Epidermal melanocyte (primary cell): ENCODE results near the gene MAPKAPK2.

ENCODE experiments used
- DNase-seq: peaks from one replicate; pipeline ENCODE4 v3.0.0; 2011; ENCODE audit warnings: low spot score; ENCODE audit not compliant: insufficient read length

Gene MAPKAPK2

GRCh38 chr1:206702260-206702659 lies 17.6 kb downstream of the MAPKAPK2 start:
- DNase-seq = no peak

DNA sequence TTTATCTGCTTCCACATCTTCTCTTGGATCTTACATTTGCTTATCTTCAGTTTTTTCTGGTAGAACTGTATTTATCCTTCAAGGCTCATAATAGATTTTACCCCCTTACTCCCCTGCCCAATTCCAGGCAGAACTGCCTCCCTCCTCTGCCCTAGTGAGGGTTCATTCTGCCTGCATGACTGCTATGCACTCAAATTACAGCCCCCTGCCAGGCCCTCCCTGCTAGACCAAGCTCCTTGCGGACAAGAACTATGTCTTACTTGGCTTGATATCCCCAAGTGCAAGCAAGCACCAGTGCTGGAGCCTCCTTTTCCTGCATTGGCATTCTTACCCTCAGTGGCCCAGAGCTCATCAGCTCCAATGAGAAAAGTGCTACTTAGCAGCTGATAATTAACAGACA lies 18.1 kb downstream of the MAPKAPK2 start:
- DNase-seq = no peak

DNA sequence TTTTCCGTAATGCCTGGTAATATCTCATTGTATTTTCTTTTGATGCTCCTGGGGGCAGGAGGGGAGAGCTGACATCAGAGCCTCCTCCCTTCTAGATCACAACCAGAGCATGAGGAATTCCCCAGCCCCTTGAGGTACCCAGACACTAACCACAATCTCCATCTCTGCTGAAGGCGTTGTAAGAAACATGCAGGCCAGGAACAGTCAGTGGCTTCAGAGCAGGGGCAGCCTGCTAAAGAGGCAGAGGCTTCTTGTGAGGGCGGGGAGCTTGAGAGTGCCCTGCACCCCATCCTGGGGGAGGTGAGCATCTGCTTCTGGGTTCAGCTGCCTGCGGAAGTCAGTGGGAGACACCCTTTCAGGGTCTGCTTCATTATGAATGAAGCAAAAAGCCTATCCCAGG lies 19.0 kb downstream of the MAPKAPK2 start:
- no peak for DNase-seq

GRCh38 chr1:206704226-206704625 lies 19.5 kb downstream of the MAPKAPK2 start:
- DNase-seq = no peak

GRCh38 chr1:206705191-206705590 lies 20.5 kb downstream of the MAPKAPK2 start:
- DNase-seq = peak; percentile 54

- no peak for DNase-seq
Measured at GRCh38 chr1:206705726-206706297, 21.1 kb downstream of the MAPKAPK2 start.

GRCh38 chr1:206706298-206706791 lies 21.6 kb downstream of the MAPKAPK2 start:
- DNase-seq = no peak

DNA sequence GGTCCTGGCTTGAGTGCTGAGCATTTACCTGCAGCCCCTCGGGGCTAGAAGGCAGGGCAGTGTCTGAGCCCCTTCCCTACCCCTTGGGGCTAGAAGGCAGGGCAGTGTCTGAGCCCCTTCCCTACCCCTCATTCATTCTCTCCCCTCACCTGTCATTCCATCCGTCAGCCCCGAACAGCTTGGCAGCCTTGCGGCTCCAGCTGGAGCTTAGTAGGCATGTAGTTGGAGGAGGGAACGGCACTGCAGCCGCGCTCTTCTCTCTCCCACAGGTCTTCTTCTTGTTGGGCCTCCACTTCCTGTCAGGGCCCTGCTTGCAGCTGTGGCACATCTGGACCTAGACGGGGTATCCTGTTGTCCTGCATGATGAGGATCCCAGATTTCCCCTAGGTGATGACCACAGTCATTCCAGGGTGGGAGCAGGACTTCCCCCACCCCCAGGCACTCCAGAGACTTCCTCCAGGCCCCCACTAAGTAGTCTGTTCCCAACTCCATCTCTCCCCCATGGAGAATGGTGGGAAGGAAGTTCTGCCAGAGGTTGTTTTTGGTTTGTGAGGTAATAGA lies 22.2 kb downstream of the MAPKAPK2 start:
- DNase-seq = no peak

DNA sequence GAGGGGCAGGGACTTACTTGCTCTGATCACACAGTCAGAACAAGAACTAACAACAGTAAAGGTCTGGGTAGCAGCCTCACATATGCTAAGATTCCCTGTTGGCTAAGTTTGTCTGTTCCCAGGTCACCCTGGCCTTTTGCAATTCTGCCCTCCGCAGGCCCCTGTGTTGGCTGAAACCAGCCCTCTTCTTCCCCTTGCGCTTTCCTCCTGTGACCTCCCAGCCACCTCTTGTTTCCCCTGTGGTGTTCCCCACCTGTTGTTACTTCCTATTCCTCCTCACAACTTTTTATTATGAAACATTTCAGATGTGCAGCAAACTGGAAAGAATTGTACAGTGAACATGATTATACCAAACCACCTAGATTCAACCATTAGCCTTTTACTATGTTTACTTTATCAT lies 23.4 kb downstream of the MAPKAPK2 start:
- DNase-seq = no peak

DNA sequence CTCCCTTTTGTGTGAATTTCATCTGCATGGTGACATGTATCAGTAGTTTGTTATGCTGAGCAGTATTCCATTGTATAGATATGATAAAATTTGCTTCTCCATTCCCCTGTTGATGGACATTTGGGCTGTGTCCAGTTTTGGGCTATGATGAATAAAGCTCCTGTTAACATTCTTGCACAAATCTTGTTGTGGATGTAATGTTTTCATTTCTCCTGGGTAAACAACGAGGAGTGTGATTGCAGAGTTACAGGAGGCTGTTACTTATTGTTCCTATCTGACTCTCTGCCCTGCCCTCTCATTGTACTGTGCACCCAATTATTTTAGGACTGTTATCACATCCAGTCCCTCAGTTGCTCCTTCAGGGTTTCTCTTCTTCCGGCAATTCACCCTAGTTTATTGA lies 24.2 kb downstream of the MAPKAPK2 start:
- DNase-seq = no peak

DNA sequence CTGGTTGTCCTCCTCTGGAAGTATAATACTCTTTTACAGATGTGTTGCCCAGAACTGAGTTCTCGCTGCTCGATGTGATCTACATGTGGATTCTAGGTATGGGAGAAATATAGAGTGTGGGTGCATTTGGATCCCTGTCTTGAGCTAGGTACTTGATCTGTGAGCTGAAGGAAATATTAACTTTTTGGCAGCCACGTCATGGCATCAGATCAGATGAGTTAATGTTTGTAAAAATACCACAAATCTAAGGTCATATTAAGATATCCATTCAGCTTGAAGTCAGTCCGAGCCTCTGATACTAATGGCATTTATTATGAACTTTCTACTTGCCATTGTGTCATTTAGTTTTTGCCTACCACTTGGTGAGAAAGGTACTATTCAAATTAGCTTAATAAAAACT lies 24.6 kb downstream of the MAPKAPK2 start:
- no peak for DNase-seq

DNA sequence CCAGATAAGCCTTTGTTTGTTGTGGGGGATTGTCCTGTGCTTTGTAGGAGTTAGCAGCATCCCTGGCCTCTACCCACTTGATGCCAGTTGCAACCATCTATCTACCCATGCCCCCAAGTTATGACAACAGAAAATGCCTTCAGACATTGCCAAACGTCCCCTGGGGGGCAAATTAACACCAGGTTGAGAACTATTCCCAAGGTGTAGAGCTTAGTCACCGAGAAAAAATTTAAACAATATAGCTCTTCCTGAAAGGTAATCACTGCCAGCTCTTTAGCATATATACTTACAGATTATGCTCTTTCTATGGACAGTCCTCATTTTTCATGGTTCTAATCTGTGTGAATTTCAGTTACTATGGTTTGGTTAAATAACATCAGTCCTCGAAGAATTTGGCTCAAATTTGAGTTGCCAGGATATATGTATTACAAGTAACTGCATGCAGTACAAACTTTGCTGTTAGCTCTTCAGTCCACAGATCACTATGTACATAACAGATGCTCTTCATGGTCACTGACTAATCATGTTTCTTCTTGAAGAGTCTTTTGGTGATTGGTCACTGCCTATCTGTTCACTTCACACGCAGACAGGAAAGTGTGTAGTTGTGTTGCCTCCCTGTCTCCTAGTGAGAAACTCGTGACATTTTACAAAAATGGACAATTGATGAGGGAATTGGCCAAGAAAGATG lies 25.2 kb downstream of the MAPKAPK2 start:
- DNase-seq = no peak

DNA sequence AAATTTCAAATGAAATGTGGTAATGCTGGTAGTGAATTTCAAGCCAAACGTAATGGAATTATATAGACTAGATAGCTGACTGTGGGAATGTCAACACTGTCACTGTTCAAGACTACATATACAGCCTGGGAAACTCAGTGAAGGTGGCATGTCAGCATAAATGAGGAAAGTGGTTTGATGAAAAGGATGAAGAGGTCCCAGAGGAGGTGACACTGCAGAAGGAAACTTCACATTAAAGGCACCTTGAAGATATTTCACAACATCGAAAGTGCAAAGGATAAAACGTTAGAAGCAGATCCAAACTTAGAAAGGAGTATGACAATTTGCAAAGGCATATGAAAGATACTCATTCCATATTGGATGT lies 25.7 kb downstream of the MAPKAPK2 start:
- DNase-seq = no peak

DNA sequence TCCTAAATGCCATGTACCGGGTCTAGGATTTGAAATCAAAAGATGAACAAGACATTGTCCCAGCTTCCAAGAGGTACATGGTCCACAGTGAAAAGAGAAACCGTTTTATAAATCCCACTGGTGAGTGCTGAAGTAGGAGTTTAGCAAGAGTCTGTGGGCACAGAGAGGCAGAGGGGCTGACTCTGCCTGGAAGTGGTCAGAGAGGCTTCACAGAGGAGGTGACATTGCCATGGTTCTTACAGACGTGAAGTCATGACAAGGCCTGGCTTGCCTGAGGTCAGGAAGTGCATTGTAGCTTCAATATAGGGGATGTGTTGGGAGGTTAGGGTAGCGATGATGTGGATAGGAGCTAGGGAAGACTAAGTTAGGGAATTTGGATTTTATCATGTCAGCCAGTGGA lies 28.4 kb downstream of the MAPKAPK2 start:
- no peak for DNase-seq

DNA sequence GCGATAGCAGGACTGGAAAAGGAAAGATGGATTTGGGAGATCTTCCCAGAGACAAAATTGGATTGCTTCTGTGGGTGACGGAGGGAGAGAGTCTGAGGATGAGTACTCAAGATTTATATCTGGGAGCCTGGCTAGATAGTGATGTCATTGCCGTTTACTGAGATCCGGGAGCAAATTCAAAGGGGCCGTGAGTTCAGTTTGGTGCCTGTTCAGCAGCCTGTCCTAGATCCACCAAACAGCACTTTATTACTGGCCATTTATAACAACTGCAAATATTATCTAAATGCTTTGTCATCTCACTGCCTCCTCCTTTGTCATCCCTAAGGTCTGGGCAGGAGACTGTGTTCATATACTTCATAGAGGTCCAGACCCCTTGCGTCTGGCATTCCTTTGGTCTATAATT lies 29.2 kb downstream of the MAPKAPK2 start:
- no peak for DNase-seq

GRCh38 chr1:206714331-206715058 lies 29.8 kb downstream of the MAPKAPK2 start:
- no peak for DNase-seq

DNA sequence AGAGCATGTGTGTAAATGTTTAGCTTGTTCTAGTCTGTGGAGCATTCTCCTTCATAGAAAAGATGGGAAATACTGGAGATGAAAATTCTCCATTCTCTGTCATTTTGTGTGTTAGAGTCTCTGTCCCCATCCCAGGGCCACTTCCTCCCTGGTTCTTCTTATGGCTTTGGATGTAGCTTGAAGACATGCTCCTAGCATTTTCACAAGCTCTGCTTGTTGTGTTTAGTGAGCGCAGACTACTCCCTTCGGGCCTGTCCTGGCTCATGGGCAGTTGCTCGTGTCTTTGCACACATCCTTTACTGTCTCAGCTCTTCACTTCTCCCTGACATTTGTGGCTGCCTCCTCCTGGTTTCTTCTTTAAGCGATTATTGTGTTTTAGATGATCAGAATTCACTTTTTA lies 30.4 kb downstream of the MAPKAPK2 start:
- DNase-seq = no peak

DNA sequence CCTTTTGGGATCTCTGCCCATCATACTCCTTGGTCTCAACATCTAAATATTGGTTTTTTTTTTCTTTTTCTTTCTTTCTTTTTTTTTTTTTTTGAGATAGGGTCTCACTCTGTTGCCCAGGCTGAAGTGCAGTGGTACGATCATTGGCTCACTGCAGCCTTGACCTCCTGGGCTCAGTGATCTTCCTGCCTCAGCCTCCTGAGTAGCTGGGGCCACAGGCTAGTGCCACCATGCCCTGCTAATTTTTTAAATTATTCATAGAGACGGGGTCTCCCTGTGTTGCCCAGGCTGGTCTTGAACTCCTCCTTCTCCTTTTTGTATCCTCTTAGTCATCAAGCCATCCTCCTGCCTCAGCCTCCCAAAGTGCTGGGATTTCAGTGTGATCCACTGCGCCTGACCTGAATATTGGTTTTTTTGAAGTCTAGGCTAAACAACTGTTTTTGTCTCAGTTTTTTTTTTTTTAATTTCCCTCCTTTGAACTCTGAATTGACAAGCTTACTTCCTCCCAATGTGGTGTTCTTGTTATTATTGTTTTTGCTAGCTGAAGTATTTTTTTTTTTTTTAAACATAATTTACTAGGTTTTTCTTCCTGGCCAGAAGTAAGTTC lies 30.9 kb downstream of the MAPKAPK2 start:
- no peak for DNase-seq

DNA sequence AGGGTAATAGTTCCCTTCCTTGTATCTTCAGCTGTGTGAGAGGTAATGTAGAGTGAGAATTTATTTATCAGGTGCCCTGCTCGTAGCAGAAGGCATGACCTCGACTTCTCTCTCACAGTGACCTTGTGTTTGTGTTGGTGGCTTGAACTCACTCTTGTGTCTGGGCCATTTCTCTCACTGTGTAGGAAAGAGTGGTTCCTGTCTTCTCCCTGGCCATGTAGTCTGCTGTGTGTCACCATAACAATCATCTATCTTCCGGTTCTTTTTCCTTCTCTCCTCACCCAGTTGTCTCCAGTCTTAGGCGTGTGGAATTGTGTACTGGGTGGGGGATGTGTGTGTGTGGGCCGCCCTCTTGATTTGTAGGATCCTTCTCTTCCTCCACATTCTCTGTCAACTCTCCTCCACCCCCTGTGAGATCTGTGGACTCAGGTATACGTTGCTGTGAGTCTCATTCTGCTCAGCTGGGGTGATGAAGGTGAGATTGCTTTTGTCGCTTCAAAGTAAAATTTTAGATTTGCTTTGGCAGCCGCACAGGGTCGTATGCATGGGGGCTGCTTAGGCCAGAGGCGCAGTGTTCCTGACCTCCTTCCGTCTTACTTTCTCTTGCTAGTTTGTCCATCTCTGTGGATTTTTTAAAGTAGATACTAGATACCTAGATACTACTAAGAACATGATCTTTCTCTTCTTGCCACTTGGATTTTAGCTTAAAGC lies 31.6 kb downstream of the MAPKAPK2 start:
- no peak for DNase-seq

- no peak for DNase-seq
Measured at GRCh38 chr1:206716870-206717673, 32.4 kb downstream of the MAPKAPK2 start.

DNA sequence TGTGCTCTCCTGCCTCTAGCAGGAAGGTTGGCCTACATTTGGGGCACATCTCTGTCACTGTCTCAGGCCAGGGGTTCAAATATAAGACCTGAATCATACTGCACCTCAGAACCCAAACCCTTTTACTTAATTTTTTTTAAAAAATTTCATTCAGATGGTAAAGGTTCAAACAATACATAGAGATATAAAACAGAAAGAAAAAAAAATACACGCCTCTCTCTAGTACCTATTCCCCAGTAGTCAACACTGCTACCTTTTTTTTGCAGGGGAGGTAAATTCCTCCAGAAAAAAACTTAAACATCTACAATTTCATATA lies 32.9 kb downstream of the MAPKAPK2 start:
- no peak for DNase-seq
